ENCODE measurements around the gene BARX2. TPM values are rescaled to one million over a fixed set of nuclear protein-coding genes. Genes with fewer than 3 reads are reported as not detected.

The BARX2 gene
- total RNA-seq, 2 experiments from 2014 or later = 0.29 to 0.71 TPM

DNA sequence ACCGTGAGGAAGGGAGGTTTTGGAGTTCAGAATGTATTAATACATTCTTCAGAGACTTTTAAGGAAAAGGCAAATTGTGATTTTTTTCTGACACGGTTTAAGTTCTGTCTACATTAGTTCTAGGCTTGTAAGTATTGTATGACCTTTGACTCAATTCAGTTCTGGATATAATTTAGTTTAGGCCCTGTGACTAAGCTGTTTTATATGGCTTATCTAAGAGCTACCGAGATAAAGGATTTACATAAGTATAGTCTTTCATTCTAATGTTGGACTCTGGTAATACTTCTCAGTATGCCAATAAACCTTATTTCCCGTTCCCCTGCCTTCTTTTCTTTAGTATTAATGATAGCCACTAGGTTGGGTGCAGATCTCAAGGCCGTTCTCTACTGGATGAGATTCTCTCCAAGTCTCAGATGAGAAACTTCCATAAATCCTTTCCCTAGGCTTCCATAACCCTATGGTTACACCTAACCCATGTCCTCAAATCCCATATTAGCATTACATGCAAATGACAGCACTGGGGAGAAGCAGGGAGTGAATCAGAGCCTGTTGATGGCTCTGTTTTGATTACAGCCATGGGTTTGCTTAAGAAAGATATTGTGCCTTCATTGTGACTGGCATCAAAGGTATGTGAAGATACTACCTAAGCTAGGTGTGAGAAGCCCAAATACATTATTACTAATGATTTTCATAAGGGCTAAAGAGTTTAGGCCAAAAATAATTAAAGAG is 38.7 kb downstream of the BARX2 start:
- Mint-ChIP-seq H3K4me3 (no peak overlapping the region), H3K4me1 (ENCODE audit: low read depth) (peaks cover 5% of the 10 kb centered on the region), H3K27me3 (peaks cover 5% of the 10 kb centered on the region), H3K9me3 (no peaks in the 10 kb centered on the region), H3K27ac (no peak overlapping the region), H3K36me3 (no peaks in the 10 kb centered on the region)
- no peak for DNase-seq
- intact Hi-C loops (cut with micrococcal nuclease) = no loop called here
- ChIA-PET CTCF (no interaction called here), POLR2A (no interaction called here)

DNA sequence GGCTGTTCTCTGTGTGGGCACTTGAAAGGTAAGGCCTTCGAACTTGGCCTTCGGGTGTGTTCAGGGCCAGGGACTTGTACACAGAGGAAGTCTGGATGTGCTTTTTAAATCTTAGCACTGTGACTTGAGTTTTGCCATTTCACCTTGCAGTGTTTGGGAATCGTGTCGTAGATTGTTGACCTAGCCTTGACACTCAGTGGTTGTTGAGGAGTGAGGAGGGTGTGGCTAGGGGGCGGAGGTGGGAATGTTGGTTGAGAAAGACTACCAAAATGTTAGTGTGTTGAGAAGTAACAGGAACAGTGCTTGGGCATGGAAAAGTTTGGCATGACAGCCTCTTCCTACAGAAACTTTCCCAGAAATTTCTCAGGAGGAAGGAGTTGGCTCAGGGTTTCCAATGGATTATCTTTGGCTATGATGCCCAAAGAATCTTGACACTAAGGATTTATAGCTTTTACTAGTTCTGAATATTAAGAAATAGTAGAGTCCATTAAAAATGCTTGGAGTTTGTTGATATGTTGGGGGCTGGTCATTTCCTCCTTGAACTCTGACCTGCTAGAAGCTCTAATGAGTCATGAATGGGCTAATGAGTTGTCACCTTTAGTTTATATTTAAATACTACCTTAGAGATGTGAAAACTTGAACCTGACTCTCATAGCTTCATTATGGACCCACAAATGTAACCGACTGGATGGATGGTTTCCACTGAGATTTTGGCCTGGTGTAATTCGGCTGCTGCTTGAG is 40.6 kb downstream of the BARX2 start:
- Mint-ChIP-seq H3K4me3 (no peak overlapping the region), H3K9me3 (no peaks in the 10 kb centered on the region), H3K27ac (no peak overlapping the region), H3K4me1 (ENCODE audit: low read depth) (peaks cover 5% of the 10 kb centered on the region), H3K27me3 (no peaks in the 10 kb centered on the region), H3K36me3 (no peaks in the 10 kb centered on the region)
- DNase-seq = no peak
- CTCF ChIA-PET = interaction anchor here (0.9 kb wide), 1 partner anchor 19 kb away, joined by 3 read pairs; no protein-coding TSS in a partner anchor
- intact Hi-C loops (cut with micrococcal nuclease) = no loop called here
- POLR2A ChIA-PET = interaction anchor here (0.6 kb wide), 2 partner anchors 12 to 520 kb away, joined by 3 to 4 read pairs; no protein-coding TSS in a partner anchor

DNA sequence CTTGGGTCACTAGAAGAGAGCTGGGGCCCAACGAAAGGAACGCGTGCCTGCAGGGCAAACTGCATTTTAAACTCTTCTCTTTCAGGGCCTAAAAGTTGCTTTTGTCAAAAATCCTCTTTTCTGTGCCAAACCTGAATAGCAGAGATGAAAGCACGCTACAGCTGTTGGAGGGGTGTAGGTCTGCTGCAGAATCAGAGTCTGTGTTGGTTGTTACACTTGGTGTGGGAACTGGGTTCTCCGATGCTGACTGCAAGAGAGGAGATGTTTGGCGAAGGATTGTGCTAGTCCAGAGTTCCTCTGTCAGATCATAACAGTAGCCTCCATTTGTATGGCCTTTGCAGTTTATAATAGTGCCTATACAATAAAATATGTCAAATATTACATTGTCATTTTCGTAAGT is 41.8 kb downstream of the BARX2 start:
- DNase-seq = no peak
- H3K9me3 Mint-ChIP-seq = no peaks in the 10 kb centered on the region
- H3K27ac Mint-ChIP-seq = no peak overlapping the region
- peaks cover 5% of the 10 kb centered on the region for H3K4me1 Mint-ChIP-seq (ENCODE audit: low read depth)
- no peaks in the 10 kb centered on the region for H3K27me3 Mint-ChIP-seq
- POLR2A ChIA-PET = no interaction called here
- intact Hi-C loops (cut with micrococcal nuclease) = no loop called here
- H3K4me3 Mint-ChIP-seq = no peak overlapping the region
- no peaks in the 10 kb centered on the region for H3K36me3 Mint-ChIP-seq
- CTCF ChIA-PET = no interaction called here

DNA sequence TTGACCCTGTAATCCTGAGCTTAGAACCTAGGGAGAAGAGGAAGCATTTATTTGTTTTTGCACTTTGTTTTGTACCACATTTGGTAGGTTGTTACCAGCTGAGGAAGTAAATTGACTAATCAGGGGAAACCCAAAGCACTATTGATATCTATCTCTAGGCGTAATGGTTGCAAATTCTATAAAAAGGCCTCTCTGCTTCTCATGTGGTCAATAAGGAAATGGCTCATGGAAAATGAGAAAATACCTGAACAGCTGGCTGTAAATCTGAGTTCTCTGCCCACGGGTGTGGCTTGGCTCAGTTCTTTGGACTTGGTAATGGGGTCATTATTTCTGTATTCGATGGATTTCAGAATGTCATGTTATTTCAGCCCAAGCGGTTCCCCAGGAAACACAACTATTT is 42.4 kb downstream of the BARX2 start:
- CTCF ChIA-PET = no interaction called here
- Mint-ChIP-seq H3K27ac (no peak overlapping the region), H3K9me3 (no peaks in the 10 kb centered on the region), H3K27me3 (no peaks in the 10 kb centered on the region), H3K4me3 (no peak overlapping the region), H3K36me3 (no peaks in the 10 kb centered on the region), H3K4me1 (ENCODE audit: low read depth) (peaks cover 5% of the 10 kb centered on the region)
- no peak for DNase-seq
- POLR2A ChIA-PET = no interaction called here
- intact Hi-C loops (cut with micrococcal nuclease) = no loop called here

DNA sequence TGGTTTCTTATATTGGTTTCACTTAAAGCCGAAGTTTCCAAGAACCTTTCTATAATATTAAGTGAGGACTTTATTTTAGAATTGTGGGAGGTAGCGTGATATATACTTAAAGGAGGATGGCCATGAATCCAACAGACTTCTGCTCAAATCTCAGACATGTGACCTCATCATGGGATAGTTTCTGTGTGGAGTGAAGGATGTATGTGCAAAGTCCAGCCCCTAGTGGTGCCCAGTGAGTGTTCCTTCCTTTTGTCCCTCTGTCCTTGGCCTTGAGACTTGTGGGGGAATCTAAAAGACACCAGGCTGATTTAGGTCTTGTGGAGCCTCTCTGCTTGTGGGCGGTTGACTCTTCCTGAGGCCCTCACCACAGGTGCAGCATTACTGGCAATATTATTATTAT is 43.7 kb downstream of the BARX2 start:
- CTCF ChIA-PET = no interaction called here
- no peaks in the 10 kb centered on the region for H3K36me3 Mint-ChIP-seq
- no peak overlapping the region for H3K27ac Mint-ChIP-seq
- no peaks in the 10 kb centered on the region for H3K27me3 Mint-ChIP-seq
- no peak overlapping the region for H3K4me3 Mint-ChIP-seq
- H3K4me1 Mint-ChIP-seq (ENCODE audit: low read depth) = peaks cover 5% of the 10 kb centered on the region
- intact Hi-C loops (cut with micrococcal nuclease) = no loop called here
- no peaks in the 10 kb centered on the region for H3K9me3 Mint-ChIP-seq
- no peak for DNase-seq
- POLR2A ChIA-PET = no interaction called here

DNA sequence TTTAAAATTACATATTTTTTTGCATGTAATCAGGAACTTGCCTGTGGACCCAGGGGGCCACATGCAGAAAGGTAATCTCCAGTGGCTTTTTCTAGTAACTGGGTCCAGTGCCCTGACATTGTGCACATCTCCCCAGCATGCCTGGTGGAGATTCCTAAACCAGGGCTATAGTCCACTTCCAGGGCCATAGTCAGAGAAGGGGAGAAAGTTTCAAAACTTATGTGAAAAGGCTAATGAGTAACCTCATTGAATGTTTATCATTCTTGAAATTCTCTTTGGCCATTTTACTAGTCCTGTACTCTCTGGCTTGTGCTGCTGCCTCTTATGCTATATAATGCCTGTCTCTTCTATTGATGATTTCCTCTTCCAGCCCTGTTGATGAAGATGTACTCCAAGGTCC is 47.8 kb downstream of the BARX2 start:
- no peak overlapping the region for H3K27ac Mint-ChIP-seq
- POLR2A ChIA-PET = no interaction called here
- no peaks in the 10 kb centered on the region for H3K36me3 Mint-ChIP-seq
- H3K4me3 Mint-ChIP-seq = no peak overlapping the region
- no peak for DNase-seq
- CTCF ChIA-PET = no interaction called here
- intact Hi-C loops (cut with micrococcal nuclease) = no loop called here
- no peaks in the 10 kb centered on the region for H3K9me3 Mint-ChIP-seq
- H3K27me3 Mint-ChIP-seq = peaks cover 2% of the 10 kb centered on the region
- H3K4me1 Mint-ChIP-seq (ENCODE audit: low read depth) = no peaks in the 10 kb centered on the region

DNA sequence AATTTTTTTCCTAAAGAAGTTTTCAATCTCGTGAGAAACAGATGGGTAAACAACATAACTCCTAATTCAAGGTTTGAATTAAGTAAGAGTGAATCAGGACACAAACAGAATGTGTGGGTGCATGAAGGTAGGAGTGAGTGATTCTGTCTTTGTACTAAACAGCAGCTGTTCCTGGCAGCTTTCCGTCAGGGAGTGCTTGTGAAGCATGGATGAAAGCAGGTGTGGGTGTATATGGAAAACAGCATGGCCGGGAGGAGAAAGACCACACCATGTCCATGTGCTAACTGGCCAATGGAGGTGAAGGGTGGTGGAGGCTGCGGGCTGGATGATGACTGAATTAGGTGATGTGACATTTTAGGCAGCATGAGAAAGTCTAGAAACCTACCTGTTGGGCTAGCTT is 49.6 kb downstream of the BARX2 start:
- H3K27me3 Mint-ChIP-seq = peaks cover 2% of the 10 kb centered on the region
- ChIA-PET POLR2A (no interaction called here), CTCF (no interaction called here)
- no peak overlapping the region for H3K27ac Mint-ChIP-seq
- no peak overlapping the region for H3K4me3 Mint-ChIP-seq
- H3K9me3 Mint-ChIP-seq = no peaks in the 10 kb centered on the region
- no peak for DNase-seq
- H3K4me1 Mint-ChIP-seq (ENCODE audit: low read depth) = no peaks in the 10 kb centered on the region
- H3K36me3 Mint-ChIP-seq = no peaks in the 10 kb centered on the region
- intact Hi-C loops (cut with micrococcal nuclease) = no loop called here

DNA sequence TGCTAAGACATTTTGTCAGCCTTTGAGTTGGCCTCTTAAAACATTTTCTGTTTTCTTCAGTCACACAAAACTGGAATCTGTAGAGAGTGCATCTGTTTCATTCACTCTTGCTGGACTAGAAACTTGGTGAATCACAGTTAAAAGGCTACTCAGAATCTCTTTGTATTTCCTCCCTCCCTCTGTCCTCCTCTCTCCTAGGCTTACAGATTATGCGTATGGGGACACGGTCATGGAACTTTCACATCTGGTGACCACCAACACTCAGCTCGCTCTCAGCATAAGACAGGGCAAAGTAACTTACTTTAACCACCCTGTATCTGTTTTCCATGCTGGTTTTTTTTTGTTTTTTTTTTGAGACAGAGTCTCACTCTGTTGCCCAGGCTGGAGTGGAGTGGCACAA is 50.4 kb downstream of the BARX2 start:
- ChIA-PET POLR2A (no interaction called here), CTCF (no interaction called here)
- Mint-ChIP-seq H3K27ac (no peak overlapping the region), H3K36me3 (no peaks in the 10 kb centered on the region), H3K27me3 (peaks cover 5% of the 10 kb centered on the region), H3K4me1 (ENCODE audit: low read depth) (no peaks in the 10 kb centered on the region), H3K9me3 (peaks cover under 1% of the 10 kb centered on the region), H3K4me3 (no peak overlapping the region)
- intact Hi-C loops (cut with micrococcal nuclease) = no loop called here
- no peak for DNase-seq

DNA sequence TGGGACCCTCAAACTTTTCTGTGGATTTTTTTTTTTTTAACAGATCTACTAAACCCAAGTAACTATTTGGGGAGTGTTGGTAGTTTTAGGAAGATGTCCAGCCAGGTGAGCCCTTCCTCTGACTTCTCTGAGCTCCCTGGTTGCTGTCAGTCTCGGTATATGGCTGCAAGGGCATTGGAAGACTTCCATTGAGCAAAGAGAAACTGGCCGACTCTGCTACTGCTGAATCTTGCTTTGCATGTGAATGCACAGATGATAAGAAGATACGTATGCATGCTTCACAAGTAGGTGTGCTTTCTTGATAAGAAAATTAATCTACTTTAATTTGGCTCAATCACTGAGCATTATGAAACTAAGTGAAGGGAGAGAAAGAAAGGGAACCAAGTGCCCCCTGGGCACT is 51.1 kb downstream of the BARX2 start:
- DNase-seq = no peak
- POLR2A ChIA-PET = no interaction called here
- Mint-ChIP-seq H3K9me3 (peaks cover 6% of the 10 kb centered on the region), H3K36me3 (no peaks in the 10 kb centered on the region), H3K4me3 (no peak overlapping the region), H3K4me1 (ENCODE audit: low read depth) (no peaks in the 10 kb centered on the region), H3K27me3 (peaks cover 5% of the 10 kb centered on the region), H3K27ac (no peak overlapping the region)
- intact Hi-C loops (cut with micrococcal nuclease) = no loop called here
- CTCF ChIA-PET = no interaction called here

DNA sequence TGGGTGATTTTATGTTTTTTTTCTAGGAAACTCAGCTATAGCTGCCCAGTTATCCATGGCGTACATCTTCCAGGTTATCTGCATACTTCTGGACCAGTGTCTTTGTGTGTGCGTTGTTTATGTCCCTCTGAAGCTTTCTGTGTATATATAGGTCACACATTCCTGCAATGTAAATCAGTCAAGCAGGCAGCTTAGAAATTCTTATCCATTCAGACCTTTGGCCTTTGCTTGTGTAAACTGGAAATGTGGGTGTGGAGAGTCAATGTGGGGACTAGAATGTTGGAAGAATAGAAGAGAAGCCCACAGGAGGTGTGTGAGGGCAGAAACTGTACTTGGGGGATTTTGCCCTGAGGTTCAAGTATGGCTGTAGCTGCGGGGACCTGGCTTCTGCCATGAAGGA is 51.7 kb downstream of the BARX2 start:
- intact Hi-C loops (cut with micrococcal nuclease) = no loop called here
- POLR2A ChIA-PET = no interaction called here

DNA sequence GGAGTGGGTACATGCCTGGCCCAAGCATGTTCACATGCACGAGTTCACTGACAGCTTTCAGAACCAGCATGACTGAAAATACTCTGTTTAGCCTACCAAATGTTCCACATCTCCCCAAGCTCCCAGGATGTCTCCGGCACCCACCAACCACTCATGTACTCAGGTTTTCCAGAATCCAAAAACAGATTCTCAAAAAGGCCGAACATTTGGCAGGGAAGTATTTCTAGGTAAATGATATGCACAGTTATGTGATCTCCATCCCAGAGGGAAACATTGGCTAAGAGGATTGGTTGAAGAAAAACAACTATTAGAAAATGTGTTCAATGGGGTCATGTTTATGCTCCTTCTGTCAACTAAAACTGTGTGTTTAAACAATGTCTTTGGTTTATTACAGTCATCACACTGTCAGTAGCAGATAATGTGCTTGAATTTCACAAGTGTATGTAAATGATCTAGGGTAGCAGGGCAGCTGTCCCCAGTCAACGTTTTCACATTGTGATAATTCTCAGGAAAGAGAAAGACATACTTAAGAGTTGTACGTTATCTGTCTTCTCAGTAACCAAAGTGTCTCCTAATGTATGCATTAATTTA is 52.3 kb downstream of the BARX2 start:
- Mint-ChIP-seq H3K4me1 (ENCODE audit: low read depth) (no peaks in the 10 kb centered on the region), H3K4me3 (no peak overlapping the region), H3K27ac (no peak overlapping the region), H3K27me3 (peaks cover 7% of the 10 kb centered on the region), H3K36me3 (no peaks in the 10 kb centered on the region), H3K9me3 (peaks cover 6% of the 10 kb centered on the region)
- POLR2A ChIA-PET = interaction anchor here (0.6 kb wide), 1 partner anchor 12 kb away, joined by 3 read pairs; no protein-coding TSS in a partner anchor
- intact Hi-C loops (cut with micrococcal nuclease) = no loop called here
- CTCF ChIA-PET = interaction anchor here (1.0 kb wide), 1 partner anchor 16 kb away, joined by 3 read pairs; no protein-coding TSS in a partner anchor
- no peak for DNase-seq

More for the DNA sequence above, 51.7 kb downstream of the BARX2 start:
- DNase-seq = no peak
- CTCF ChIA-PET = interaction anchor here (1.0 kb wide), 1 partner anchor 16 kb away, joined by 3 read pairs; no protein-coding TSS in a partner anchor
- Mint-ChIP-seq H3K4me3 (no peak overlapping the region), H3K4me1 (ENCODE audit: low read depth) (no peaks in the 10 kb centered on the region), H3K9me3 (peaks cover 6% of the 10 kb centered on the region), H3K36me3 (no peaks in the 10 kb centered on the region), H3K27ac (no peak overlapping the region), H3K27me3 (peaks cover 5% of the 10 kb centered on the region)

DNA sequence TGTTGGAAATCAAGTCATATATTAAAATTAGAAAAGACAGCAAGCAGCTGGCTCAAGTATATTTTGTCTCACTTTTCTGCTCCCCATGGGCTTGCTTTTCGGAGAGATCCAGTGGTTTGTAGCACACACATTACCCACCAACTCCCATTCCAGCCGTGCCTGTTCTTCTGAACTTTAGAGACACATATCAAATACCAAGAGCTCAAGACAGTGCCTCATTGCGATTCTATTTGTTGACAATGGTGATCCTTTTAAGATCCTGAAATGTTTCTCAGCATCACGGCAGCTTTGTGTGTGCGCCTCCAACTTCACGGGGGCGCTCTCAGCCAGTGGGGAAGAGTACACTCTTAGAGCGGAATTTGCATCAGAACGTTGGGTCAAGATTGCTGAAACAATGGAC is 52.9 kb downstream of the BARX2 start:
- Mint-ChIP-seq H3K9me3 (peaks cover 6% of the 10 kb centered on the region), H3K4me1 (ENCODE audit: low read depth) (no peaks in the 10 kb centered on the region), H3K4me3 (no peak overlapping the region), H3K27ac (no peak overlapping the region), H3K27me3 (peaks cover 8% of the 10 kb centered on the region), H3K36me3 (no peaks in the 10 kb centered on the region)
- ChIA-PET CTCF (no interaction called here), POLR2A (interaction anchor here (0.6 kb wide), 1 partner anchor 12 kb away, joined by 3 read pairs; no protein-coding TSS in a partner anchor)
- intact Hi-C loops (cut with micrococcal nuclease) = no loop called here
- no peak for DNase-seq
